RWPE1 (cell line): ENCODE results near the gene LYZL2.
"Not testable (repeated sequence)": the region's sequence is repeated elsewhere in the genome, so short reads cannot be mapped to it uniquely, and the experiment has no call there.

Source experiments
- CTCF ChIA-PET: fragments of 350-600 bp; sonication (Branson Sonifier 250); formaldehyde crosslinking; extraction: SDS; loops from one replicate; lab custom pipeline; 2021; lab: Yijun Ruan, JAX
- POLR2A ChIA-PET: fragments of 400-600 bp; formaldehyde crosslinking; extraction: SDS; loops from one replicate; lab custom pipeline; 2020; ENCODE audit warnings: antibody characterized with exemption; ENCODE audit not compliant: low non-redundant PET; lab: Yijun Ruan, JAX
- DNase-seq: peaks from one replicate; pipeline ENCODE4 v3.0.0; 2012; ENCODE audit warnings: low spot score
- H3K27ac ChIP-seq: fragments of 450-650 bp; 2 replicates; pipeline ENCODE4 v1.5.1; 2017
- CTCF ChIP-seq: fragments of 450-650 bp; conservative IDR thresholded peaks from 2 replicates; pipeline ENCODE4 v1.5.1; 2017; ENCODE audit warnings: low read depth, mild to moderate bottlenecking

Gene LYZL2

GRCh38 chr10:30619966-30620365 lies 9.6 kb downstream of the LYZL2 start:
- TF ChIP-seq CTCF: no peak
- ChIA-PET POLR2A (no interaction called here), CTCF (no interaction called here)
- DNase-seq: no peak
- H3K27ac ChIP-seq: no peak overlapping the region

- ChIA-PET POLR2A (no interaction called here), CTCF (no interaction called here)
- no peak for TF ChIP-seq CTCF
- H3K27ac ChIP-seq: no peak overlapping the region
- DNase-seq: no peak
Observed at GRCh38 chr10:30617070-30617469, 12.5 kb downstream of the LYZL2 start.

- H3K27ac ChIP-seq, CTCF ChIA-PET, POLR2A ChIA-PET, DNase-seq: not testable (repeated sequence)
Observed at GRCh38 chr10:30611041-30611440, 18.5 kb downstream of the LYZL2 start.

- POLR2A ChIA-PET: no interaction called here
- CTCF ChIA-PET: interaction anchor here (0.8 kb wide), 1 partner anchor 17 kb away, joined by 5 read pairs; no protein-coding TSS in a partner anchor
- H3K27ac ChIP-seq: no peak overlapping the region
- DNase-seq: no peak
- TF ChIP-seq CTCF: no peak
Observed at GRCh38 chr10:30607814-30608213, 21.7 kb downstream of the LYZL2 start.

- no peak for TF ChIP-seq CTCF
- no peak overlapping the region for H3K27ac ChIP-seq
- no peak for DNase-seq
- ChIA-PET CTCF (interaction anchor here (0.6 to 0.9 kb wide), 3 partner anchors 15 to 227 kb away, joined by 3 to 9 read pairs (median 4); no protein-coding TSS in a partner anchor), POLR2A (no interaction called here)
Observed at GRCh38 chr10:30606313-30606712, 23.2 kb downstream of the LYZL2 start.

GRCh38 chr10:30605341-30606121 lies 24.0 kb downstream of the LYZL2 start:
- H3K27ac ChIP-seq, DNase-seq, POLR2A ChIA-PET: not testable (repeated sequence)
- CTCF ChIA-PET: interaction anchor here (0.6 to 1.0 kb wide), 4 partner anchors 14 to 213 kb away, joined by 3 to 9 read pairs (median 4); no protein-coding TSS in a partner anchor

GRCh38 chr10:30603589-30603988 lies 26.0 kb downstream of the LYZL2 start:
- ChIA-PET CTCF (no interaction called here), POLR2A (no interaction called here)
- H3K27ac ChIP-seq: no peak overlapping the region

More at GRCh38 chr10:30603589-30603988, 26.0 kb downstream of the LYZL2 start:
- DNase-seq: no peak
- no peak for TF ChIP-seq CTCF
